Measurements from ENCODE around the gene GTF3C2. TPM values are rescaled to one million over a fixed set of nuclear protein-coding genes. Genes with fewer than 3 reads are reported as not detected.
A peak's percentile ranks its signal among the peaks of the same experiment; 100 is the strongest.

Gene GTF3C2
- polyA plus RNA-seq (ENCODE audit: insufficient read length): 27.0 TPM

- peak; percentile 94 for DNase-seq (ENCODE audit: low read depth)
Measured at GRCh38 chr2:27356382-27357181, at the start of gene GTF3C2. GTF3C2 (minus strand) TSS chr2:27356764; CDS start chr2:27343554, 13,210 bp downstream.

GRCh38 chr2:27400348-27401135 is 44.0 kb upstream of the GTF3C2 start:
- DNase-seq (ENCODE audit: low read depth): no peak

- no peak for DNase-seq (ENCODE audit: low read depth)
Measured at GRCh38 chr2:27398962-27399361, 42.4 kb upstream of the GTF3C2 start.

- DNase-seq (ENCODE audit: low read depth): no peak
Measured at GRCh38 chr2:27393225-27393624, 36.7 kb upstream of the GTF3C2 start.

GRCh38 chr2:27390822-27391679 is 34.5 kb upstream of the GTF3C2 start:
- DNase-seq (ENCODE audit: low read depth): no peak

- DNase-seq (ENCODE audit: low read depth): no peak
Measured at GRCh38 chr2:27381577-27382181, 25.1 kb upstream of the GTF3C2 start.

GRCh38 chr2:27380626-27381545 is 24.3 kb upstream of the GTF3C2 start, which contains the start of gene ZNF513:
ZNF513 (minus strand) TSS chr2:27380734; CDS start chr2:27380526, 208 bp downstream.
- DNase-seq (ENCODE audit: low read depth): peak; percentile 80

- no peak for DNase-seq (ENCODE audit: low read depth)
Measured at GRCh38 chr2:27379836-27380625, 23.5 kb upstream of the GTF3C2 start.

- DNase-seq (ENCODE audit: low read depth): no peak
Measured at GRCh38 chr2:27379383-27379835, 22.8 kb upstream of the GTF3C2 start.

GRCh38 chr2:27378809-27379290 is 22.3 kb upstream of the GTF3C2 start:
- DNase-seq (ENCODE audit: low read depth): no peak

GRCh38 chr2:27378096-27378808 is 21.7 kb upstream of the GTF3C2 start:
- DNase-seq (ENCODE audit: low read depth): no peak

- no peak for DNase-seq (ENCODE audit: low read depth)
Measured at GRCh38 chr2:27377618-27378095, 21.1 kb upstream of the GTF3C2 start.

GRCh38 chr2:27376866-27377617 is 20.5 kb upstream of the GTF3C2 start:
- no peak for DNase-seq (ENCODE audit: low read depth)

GRCh38 chr2:27376151-27376865 is 19.7 kb upstream of the GTF3C2 start:
- DNase-seq (ENCODE audit: low read depth): no peak

GRCh38 chr2:27375513-27376099 is 19.0 kb upstream of the GTF3C2 start:
- DNase-seq (ENCODE audit: low read depth): no peak

- DNase-seq (ENCODE audit: low read depth): no peak
Measured at GRCh38 chr2:27373567-27373966, 17.0 kb upstream of the GTF3C2 start.
